HG02610 (cell line): ENCODE measurements around the gene CYP27A1.

ENCODE experiments used
- ATAC-seq: cut with Tn5 transposase; IDR thresholded peaks from one replicate; pipeline ENCODE4 v1.9.1; 2021; ENCODE audit warnings: mild to moderate bottlenecking, moderate library complexity; ENCODE audit not compliant: unreplicated experiment

CYP27A1 gene

DNA sequence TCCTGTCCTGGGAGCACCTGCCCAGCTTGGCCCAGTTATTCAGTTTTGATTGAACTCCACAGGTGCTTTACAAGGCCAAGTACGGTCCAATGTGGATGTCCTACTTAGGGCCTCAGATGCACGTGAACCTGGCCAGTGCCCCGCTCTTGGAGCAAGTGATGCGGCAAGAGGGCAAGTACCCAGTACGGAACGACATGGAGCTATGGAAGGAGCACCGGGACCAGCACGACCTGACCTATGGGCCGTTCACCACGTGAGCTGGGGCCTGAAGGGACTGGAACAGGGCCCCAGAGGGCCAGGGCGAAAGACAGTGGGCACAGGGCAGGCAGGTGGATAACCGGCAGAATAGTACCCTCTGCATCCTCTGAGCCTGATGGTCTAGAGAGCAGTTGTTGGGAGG is 27.6 kb downstream of the CYP27A1 start:
- ATAC-seq, result no peak

DNA sequence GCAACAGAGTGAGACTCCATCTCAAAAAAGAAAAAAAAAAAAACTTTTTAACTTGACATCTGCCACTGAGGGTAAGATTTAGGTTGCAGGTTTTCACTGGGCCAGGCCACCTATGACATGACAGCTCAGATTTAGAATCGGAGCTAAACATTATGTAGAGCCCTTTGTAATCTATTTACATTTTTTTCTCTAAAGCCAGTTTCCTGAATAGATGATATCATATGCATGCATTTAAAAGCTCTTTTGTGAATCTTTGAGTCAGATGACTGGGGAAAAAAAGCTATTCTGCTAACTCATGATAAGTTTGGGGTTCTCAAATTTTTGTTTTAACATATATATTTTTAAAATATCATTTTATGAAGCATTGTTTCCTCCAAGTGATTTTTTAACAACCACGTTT is 28.3 kb downstream of the CYP27A1 start:
- ATAC-seq, result no peak

DNA sequence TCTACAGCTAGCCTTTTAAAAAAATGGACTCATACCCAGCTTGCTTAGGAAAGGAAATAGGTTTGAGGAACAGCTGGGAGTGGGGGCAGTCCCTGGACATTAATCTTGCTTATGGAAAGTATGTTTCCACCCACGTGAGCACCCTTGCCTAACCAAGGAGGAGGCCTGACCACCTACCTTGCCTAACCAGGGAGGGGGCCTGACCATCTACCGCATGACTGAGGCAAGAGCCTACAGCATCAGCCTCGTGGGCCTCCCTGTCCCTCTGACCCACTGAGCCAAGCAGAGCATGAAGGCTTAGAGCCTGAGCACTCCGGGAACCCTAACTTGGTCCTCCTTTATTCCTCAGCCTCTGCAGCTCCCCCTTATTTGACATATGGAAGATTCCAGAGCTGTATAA is 29.4 kb downstream of the CYP27A1 start:
- no peak for ATAC-seq

DNA sequence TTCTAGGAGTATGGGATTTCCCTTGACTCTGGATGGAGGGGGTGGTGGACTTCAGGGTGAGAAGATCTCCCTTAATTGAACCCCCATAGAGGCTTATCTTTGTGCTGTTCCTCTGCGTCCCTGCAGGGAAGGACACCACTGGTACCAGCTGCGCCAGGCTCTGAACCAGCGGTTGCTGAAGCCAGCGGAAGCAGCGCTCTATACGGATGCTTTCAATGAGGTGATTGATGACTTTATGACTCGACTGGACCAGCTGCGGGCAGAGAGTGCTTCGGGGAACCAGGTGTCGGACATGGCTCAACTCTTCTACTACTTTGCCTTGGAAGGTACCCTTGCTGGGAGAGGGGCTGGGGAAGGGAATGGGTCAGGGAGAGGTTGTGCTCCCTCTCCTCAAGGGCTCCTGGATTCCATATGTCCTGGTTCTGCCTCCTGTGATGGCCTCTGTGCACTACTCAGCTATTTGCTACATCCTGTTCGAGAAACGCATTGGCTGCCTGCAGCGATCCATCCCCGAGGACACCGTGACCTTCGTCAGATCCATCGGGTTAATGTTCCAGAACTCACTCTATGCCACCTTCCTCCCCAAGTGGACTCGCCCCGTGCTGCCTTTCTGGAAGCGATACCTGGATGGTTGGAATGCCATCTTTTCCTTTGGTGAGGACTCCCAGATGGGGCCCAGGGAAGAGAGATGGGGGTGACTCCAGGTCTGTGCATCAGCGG is 30.3 kb downstream of the CYP27A1 start:
- ATAC-seq, result no peak

DNA sequence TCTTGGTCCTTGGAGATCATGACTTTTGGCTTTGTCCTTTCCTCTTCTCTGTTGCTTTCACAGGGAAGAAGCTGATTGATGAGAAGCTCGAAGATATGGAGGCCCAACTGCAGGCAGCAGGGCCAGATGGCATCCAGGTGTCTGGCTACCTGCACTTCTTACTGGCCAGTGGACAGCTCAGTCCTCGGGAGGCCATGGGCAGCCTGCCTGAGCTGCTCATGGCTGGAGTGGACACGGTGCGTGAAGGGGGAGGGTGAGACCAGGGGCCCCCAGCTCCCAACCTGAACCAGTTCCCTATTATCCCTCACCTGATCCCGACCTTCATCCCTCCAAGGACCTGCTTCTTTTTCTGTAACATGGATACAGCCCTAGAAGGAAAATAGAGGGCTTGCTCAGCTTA is 30.9 kb downstream of the CYP27A1 start:
- no peak for ATAC-seq

DNA sequence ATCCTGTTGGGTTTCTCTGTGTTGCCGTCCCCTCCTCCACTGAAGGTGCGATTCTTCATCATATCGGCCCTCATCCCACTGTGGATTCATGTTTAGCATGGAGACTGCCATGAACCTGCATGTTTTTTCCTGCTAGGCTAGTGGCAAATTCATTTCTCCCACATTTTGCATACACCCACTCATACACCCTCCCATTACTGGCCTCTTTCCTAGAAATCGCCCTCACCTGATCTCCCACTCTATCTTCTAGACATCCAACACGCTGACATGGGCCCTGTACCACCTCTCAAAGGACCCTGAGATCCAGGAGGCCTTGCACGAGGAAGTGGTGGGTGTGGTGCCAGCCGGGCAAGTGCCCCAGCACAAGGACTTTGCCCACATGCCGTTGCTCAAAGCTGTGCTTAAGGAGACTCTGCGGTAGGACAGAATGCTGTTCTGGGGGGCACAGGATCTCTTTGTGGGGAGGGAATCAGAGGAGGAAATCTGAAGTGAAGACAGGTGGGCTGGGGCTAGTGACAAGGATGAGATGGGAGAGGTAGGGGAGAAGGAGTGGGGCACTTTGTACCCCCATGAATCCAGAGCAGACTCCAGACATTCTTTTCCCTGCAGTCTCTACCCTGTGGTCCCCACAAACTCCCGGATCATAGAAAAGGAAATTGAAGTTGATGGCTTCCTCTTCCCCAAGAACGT is 32.0 kb downstream of the CYP27A1 start:
- no peak for ATAC-seq

DNA sequence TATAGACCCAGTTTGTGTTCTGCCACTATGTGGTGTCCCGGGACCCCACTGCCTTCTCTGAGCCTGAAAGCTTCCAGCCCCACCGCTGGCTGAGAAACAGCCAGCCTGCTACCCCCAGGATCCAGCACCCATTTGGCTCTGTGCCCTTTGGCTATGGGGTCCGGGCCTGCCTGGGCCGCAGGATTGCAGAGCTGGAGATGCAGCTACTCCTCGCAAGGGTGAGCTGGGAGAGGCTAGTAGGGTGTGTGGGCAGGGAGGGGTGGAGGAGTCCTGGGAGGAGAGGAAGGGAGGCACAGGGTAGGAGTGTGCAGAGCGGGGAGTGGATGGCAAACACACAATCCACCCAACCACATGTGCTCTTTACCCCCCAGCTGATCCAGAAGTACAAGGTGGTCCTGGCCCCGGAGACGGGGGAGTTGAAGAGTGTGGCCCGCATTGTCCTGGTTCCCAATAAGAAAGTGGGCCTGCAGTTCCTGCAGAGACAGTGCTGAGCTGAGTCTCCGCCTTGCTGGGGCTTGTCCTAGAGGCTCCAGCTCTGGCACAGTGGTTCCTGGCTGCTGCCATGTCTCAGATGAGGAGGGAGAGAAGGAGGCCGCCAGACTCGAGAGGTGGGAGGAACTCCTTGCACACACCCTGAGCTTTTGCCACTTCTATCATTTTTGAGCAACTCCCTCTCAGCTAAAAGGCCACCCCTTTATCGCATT is 32.7 kb downstream of the CYP27A1 start:
- ATAC-seq, result no peak

DNA sequence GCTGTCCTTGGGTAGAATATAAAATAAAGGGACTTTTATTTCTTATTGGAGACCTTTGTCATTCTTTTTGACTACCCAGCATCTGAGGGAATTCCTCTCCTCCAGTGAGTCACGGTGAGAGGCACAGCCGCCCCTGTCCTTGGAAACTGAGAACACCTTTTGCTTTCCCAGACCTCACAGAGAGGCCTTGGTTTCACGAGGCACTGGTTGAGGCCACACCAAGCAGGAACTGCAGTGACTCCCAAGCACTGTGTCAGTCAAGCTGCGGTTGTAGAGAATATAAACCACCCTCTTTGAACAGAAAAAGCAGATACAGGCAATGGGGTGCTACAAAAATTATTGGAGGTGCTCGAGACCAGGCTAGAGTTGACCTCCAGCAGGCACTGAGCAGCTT is 33.3 kb downstream of the CYP27A1 start:
- no peak for ATAC-seq

DNA sequence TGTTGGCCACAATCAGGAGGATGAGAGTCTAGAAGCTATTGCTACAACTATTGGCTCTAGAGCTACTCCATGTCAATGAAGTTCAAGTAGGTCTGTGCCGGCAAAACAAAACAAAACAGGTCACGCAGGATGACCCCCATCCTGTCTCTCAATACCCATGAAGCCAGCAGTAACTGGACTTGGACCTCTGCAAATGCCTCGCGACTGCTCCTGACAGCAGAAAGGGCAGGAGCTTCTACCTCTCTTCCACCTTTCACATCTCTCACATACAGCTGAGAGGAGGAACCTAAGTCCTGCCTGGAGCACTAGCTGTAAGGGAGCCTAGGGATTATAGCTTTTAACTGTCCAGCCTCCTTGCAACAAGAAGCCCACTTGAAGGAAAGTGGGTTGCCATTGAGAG is 33.7 kb downstream of the CYP27A1 start:
- no peak for ATAC-seq

DNA sequence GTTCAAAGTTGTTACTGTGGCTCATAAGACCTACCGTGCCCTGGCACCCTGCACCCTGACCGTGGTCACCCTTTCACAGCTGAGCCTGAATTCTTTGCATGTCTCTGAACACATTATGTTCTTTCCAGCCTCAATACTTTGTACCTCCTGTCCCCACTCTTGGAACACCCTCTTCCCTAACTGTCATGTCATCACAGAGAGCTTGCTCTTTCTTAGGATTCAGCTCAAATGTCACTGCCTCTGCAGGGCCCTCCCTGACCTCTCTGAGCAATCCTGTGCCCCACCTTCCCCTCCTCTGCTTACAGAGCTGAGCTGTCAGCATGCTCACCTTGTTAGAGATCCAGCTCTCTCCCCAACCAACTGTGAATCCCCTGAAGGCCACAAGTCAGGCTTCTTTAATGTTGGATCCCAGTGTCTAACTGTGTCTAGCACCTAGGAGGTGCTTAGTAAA is 34.6 kb downstream of the CYP27A1 start:
- no peak for ATAC-seq

DNA sequence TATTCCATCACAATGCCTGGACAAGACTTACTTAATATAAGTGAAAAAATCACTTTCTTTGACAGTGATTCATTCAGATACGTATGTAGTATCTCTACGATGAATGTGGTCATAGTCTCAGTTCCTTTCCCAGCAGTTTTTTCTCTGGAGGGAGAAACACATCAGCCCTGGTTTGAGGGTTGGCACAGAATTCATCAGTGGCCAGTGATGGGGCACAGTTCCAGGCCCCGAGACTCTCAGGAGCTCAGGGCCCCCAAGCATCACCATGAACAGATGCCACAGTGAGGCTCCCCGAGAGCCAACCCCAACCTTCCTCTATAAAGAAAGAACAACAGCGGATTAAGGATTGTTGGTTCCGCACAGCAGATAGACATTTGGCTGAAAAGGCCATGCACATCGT is 37.1 kb downstream of the CYP27A1 start:
- ATAC-seq, result no peak

DNA sequence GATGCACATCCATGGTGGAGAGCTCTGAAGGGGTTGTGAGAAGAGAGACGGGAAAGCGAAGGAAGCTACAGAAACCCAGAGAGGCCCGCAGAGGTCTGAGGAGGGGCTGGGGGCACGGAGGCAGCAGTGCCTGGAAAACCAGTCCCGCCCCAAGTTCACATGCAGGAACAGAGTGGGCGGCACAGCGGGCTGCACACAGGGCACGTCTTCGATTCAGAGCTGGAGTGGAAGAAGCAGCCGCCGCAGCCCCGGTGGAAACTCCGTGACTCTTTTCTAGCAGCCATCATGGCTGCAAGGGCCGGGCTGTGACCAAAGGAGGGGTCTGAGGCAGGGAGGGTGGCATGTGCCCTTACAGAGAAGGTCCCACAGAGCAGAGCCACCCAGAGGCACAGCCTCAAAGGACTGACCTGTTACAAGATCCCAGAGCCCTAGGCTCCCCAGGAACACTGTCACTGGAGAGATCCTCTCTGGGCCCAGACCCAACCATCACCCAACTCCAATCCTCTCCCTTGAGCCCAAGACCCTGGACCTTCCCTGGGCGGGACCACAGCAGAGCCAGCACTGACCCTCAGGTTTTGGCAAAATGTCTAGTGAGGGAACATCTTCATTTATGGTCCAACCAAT is 38.9 kb downstream of the CYP27A1 start:
- no peak for ATAC-seq

DNA sequence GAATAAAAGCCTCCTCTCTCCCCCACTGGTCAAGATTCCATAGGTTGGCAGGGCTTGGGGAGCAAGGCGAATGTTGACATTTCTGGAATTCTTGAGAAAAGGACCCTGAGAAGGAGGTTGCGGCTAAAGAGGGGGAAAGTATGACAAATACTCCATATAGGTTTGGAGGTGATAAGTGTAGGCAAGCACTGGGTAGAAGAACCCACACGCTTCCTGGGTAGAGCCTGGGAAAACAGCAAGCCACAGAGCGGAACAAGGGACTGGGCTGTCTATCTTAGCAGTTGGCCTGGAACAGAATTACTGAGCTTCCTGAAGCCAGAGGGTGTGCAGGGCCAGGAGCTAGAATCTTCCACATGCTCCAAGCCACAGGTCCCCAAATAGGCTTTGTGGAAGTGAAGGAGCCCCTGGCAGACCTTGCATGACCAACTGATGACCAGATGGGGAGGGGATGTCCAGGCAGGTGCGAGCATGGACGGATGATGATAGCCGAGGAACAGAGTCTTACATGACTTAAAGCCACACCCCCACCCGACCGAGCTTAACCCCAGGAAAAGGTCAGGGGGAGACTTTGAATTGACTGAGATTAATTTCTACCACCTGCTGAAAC is 39.8 kb downstream of the CYP27A1 start:
- ATAC-seq, result no peak

DNA sequence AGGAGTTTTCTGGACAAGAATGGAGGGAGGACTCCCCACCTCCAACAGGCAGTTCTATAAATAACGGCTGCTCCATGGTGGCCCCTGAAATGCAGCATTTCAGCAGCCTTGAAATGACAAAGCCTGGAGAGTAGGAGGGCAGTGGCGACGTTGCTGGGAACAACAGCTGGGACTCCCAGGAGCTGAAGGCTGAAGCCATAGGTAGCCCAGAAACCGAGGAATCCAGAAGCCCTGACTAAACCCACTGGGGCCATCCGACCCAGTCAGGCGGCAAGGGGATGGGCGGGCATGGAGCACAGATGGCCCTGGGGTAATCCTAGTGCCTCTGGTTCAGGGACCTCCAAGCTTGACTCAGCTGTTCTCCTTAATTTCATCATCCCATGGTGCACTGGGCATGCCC is 40.7 kb downstream of the CYP27A1 start:
- ATAC-seq, result no peak

DNA sequence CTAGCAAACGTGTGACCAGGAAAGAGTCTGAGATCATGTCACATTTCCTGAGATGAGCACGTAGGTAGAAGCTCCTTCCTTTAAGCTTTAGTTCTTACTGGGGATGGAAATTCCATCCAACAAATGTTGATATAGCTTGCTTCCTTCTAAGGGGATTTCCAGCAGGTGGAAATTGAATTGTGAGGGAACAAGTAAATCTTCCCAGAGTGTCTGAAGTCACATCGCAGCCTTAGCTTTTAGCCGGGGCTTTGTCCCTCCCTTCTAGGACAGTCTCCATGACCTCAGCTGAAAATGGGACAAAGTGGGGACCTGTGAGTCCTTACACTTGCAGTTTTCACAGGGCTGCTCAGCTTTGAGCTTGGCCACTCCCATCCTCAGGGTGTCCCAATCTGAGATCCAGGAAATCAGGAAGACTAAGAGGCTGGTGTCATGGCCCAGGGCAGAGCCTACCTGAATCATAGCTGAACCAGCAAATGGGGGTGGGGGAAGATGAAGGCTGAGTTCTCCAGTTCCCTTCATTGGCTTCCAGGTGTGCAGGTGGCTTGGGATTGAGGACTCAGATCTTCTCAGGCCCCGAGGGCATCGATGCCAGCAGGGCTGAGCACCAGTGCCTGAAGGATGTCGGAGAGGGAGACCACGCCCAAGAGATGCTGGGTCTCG is 41.4 kb downstream of the CYP27A1 start:
- ATAC-seq, result no peak

DNA sequence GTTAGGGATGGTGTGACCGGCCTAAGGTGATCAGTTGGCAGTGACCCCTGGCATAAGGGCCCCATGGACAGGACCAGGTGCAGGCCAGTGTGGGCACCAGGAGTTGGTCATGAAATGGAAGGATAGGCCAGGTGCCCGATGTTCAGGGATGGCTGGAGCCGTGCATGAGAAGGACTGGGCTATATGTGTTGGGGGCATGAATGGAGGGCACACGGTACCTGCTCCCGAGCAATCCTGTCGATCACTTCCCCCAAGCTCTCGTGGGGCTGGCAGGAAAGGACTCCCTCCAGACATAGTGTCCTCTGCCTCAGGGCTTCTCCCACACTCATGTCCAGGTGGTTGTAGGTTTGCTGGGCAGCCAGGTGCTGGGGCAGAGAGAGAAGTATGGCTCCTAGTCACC is 42.1 kb downstream of the CYP27A1 start:
- ATAC-seq, result no peak

DNA sequence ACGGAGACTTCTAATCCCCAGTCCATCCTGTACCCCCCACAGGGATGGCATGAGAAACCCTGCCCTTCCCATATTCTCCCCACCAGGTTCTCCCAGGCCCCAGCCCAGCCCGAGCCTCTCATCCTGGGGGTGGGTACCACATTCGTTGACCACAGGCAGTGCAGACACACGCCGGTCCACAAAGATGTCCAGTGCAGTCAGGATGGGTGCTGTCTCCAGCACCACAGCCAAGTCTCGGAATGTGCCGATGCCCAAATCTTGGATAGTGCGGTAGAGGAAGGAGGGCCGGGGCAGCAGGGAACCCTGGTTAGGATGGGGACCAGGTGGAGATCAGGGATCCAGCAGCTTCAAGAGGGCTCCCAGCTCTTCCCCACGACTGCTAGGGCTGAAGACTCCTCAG is 44.8 kb downstream of the CYP27A1 start:
- no peak for ATAC-seq

DNA sequence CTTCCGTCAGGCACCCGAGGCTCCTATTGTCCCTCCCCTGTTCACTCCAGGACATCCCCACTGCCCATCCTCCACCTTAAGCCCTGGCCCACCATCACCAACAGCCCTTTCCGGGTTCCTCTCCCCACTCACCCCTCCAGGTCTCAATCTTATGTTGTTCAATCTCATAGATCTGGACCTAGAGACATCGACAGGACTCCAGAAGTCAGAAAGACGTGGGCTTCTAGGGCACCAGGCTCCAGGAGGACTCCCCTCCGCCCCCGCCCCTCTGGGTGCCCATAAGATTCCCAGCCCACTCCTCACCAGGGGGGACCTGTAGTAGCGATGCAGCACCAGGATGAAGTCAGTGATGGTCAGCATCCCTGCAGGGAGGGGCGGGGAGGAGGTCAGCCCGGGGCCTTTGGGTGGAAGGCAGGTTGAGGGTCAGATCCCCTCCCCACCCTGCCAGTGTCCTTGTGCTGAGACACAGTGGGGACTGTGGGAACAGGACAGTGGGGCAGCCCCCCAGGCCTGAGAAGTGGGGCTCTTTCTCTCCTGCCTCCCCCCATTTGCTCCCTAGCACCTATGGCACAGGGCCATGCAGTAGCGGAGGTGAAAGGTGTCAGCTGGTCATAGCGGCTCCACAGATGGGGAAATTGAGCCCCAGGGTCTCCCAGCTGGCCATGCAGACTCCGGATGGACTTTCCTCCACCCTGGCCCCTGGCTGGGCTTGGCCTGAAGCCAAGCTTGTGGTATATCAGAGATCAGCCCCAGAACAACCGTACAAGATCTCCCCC is 45.9 kb downstream of the CYP27A1 start:
- ATAC-seq, result no peak

DNA sequence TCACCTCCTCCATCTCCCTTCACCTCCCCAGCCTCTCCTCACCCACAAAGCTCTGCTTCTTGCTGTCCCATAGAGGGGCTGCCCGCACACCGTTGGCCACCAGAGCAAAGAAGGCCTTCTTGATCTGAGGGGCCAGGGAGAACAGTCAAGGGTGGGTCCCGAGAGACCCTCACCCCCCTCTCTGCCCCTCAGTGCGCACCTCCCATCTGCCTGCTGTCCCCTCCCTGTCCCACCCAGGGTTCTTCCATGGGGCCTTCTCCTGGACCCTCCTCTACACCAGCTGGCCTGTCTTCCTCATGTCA is 46.5 kb downstream of the CYP27A1 start:
- no peak for ATAC-seq

DNA sequence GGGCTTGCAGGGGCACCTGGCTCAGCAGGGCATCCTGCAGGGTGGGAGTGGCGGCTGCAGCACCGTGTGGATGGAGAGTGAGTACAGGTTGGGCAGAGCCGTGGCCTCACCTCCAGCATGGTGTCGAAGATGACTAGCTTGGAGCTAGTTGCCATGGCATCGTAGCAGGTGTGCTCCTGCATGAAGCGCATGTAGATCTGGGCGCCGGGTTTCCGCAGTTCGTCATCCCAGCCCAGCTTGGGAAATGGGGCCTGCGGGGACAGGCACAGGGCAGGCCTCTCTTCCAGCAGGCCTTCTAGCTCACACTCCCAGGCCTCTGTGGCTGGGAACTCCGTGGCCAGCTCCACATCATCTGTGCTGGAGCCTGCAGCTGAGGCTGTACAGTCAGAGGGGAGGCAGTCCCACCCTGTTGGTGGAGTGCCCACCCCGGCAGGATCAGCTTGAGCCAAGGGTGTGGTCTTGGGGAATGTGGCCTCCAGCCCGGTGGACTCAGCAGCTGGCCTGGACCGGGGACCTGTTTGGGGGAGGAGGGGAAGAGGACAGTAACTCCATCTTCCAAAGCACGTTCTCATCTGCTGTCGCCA is 48.0 kb downstream of the CYP27A1 start:
- no peak for ATAC-seq
